HG03139 (cell line): Measurements from ENCODE around the gene CRLF2.
"Not testable (repeated sequence)": the region's sequence is repeated elsewhere in the genome, so short reads cannot be mapped to it uniquely, and the experiment has no call there.

Experiments used
- ATAC-seq: cut with Tn5 transposase; IDR thresholded peaks from one replicate; pipeline ENCODE4 v1.9.1; 2021; ENCODE audit not compliant: unreplicated experiment

Gene CRLF2

DNA sequence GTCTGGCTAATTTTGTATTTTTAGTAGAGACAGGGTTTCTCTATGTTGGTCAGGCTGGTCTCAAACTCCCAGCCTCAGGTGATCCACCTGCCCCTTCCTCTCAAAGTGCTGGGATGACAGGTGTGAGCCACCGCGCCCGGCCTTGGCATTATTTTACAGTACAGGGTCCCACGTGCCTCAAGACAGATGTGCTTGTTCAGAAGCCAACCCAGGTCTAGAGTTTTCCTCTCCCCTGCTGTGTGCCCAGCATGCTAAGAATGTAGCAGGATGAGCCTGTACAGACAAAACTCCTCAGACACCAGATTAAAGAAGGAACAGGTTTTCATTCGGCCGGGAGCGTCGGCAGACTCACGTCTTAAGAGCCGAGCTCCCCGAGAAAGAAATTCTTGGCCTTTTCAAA, 42.2 kb downstream of the CRLF2 start:
- no peak for ATAC-seq

DNA sequence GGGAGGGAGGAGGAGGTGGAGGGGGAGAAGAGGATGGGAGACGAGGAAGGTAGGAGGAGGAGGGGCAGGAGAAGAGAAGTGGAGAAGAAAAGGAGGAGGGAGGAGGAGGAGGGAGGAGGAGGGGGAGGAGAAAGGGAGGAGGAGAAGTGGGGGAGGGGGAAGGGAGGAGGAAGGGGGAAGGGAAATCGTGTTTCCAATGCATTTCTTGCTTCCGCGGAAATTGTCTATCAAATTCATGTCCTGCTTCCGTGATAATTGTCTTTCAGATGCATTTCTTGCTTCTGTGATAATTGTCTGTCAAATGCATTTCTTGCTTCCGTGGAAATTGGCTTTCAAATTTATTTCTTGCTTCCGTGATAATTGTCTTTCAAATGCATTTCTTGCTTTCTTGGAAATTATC, 43.3 kb downstream of the CRLF2 start:
- no peak for ATAC-seq

GRCh38 chrX:1167918-1168481, 44.4 kb downstream of the CRLF2 start:
- no peak for ATAC-seq

DNA sequence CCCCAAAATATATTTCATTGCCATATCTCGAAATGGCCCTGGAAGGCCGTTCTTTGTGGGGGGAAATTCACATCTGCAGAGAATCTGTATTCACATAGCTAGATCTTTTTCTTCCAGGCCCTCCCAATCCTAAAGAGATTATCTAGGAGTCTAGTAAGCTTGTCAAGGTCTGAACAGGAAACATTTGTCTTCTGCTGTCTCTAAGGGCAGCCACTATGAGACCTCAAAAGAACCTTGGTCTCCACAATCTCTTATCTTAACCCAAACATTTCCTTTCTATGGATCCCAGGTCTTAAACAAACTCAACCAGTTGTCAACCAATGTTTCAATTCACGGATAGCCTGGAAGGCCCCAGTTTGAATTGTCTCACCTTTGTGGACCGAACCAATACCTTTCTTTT, 45.0 kb downstream of the CRLF2 start:
- ATAC-seq = no peak

DNA sequence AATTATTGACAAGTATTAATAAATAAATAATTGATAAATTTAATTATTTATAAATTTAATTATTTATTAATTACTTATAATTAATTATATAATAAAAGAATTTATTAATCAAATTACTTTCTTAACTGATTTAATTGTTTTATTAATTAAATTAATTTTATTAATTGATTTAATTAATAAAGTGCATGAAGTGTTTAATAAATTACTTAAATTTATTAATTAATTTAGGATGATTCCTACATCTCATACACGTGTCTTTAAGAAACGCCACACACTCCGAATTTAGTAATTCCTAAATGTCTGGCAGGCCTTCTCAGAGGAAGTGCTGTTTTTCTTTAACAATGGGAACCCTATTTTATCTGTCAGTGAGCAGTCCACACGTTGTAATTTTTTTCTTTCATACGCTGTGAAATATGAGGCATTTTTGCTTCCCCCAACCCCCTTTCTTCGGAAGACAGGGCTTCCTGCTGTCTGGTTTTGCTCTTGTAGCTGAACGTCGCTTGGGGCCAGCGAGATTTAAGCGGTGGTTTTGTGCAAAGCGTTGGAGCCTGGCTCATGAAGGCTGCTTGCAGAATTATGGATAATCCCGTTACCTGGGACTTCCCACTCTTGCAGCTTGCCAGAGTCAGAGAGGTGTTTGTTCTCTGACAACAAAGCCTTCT, 46.8 kb downstream of the CRLF2 start:
- no peak for ATAC-seq

GRCh38 chrX:1164322-1165288, 47.8 kb downstream of the CRLF2 start:
- ATAC-seq = no peak

- ATAC-seq = no peak
Observed at GRCh38 chrX:1163231-1163630, 49.2 kb downstream of the CRLF2 start.

DNA sequence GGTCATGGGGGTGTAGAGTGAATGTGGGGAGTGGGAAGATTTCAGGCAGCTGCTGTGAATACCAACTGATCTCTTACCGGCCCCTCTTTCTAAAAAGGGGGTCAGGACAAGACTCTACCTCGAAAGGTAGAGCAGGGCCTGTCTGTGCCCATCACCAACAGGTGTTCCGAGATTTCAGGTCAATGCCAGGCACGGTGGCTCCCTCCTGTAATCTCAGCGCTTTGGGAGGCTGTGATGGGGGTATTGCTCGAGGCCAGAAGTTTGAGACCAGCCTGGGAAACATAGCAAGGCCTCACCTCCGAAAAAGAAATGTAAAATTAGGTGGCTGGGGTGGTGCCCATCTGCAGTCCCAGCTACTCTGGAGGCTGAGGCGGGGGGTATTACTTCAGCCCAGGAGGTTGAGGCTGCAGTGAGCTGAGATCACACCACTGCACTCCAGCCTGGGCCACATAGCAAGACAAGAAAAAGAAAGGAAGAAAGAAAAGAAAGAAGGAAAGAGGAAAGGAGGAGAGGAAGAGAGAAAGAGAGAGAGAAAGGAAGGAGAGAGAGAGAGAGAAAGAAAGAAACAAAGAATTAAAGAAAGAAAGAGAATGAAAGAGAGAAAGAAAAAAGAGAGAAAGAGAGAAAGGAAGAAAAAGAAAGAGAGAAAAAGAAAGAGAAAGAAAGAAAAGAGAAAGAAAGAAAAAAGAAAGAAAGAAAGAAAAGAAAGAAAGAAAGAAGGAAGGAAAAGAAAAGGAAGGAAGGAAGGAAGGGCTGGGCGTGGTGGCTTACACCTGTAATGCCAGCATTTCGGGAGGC, 50.1 kb downstream of the CRLF2 start:
- no peak for ATAC-seq

DNA sequence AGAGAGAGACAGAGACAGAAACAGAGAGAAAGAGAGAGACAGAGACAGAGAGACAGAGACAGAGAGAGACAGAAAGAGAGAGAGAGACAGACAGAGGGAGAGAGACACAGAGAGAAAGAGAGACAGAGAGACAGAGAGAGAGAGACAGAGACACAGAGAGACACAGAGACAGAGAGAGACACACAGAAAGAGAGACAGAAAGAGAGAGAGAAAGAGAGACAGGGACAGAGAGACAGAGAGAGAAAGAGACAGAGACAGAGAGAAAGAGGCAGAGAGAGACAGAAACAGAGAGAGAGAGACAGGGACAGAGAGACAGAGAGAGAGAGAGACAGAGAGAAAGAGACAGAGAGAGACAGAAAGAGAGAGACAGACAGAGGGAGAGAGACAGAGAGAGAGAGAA, 52.9 kb downstream of the CRLF2 start:
- no peak for ATAC-seq

GRCh38 chrX:1156681-1157455, 55.6 kb downstream of the CRLF2 start:
- ATAC-seq = not testable (repeated sequence)

GRCh38 chrX:1153940-1154339, 58.5 kb downstream of the CRLF2 start:
- ATAC-seq = no peak

GRCh38 chrX:1152090-1152489, 60.4 kb downstream of the CRLF2 start:
- ATAC-seq = no peak

GRCh38 chrX:1151378-1152077, 60.9 kb downstream of the CRLF2 start:
- ATAC-seq = no peak

GRCh38 chrX:1150569-1151347, 61.7 kb downstream of the CRLF2 start:
- ATAC-seq = no peak

DNA sequence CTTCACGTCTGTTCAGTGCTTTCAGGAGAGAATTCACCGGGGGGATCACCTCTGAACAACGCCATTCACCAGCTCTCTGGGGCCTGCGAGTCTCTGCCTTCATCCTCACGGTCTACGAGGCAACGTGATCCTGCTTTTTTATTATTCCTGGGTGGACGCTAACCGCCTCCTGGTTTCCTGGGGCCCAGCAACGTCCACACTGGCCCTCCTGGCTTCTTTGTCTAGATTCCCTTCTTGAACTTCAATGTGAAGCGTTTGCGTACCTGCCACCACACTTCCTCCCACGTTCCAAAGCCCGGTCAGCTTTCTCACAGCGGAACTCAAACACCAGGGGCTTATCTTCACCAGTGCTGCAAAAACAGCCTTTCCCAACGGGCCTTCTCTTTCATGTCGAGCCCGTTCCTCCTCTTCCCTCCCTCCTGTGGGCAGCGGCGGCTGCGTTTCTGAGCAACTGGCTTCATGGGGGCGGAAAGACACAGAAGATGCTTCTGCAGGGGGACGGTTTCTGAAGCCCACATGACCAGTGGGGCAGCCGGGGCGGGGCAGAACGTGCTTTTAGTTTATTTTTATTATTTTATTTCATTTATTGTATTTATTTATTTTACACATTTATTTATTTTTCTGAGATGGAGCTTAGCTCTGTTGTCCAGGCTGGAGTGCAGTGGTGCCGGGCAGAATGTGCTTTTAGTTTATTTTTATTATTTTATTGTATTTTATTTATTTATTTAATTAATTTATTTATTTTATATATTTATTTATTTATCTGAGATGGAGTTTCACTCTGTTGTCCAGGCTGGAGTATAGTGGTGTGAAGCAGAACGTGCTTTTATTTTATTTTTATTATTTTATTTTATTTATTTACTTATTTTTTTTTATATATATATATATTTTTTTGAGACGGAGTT, 64.6 kb downstream of the CRLF2 start:
- no peak for ATAC-seq

DNA sequence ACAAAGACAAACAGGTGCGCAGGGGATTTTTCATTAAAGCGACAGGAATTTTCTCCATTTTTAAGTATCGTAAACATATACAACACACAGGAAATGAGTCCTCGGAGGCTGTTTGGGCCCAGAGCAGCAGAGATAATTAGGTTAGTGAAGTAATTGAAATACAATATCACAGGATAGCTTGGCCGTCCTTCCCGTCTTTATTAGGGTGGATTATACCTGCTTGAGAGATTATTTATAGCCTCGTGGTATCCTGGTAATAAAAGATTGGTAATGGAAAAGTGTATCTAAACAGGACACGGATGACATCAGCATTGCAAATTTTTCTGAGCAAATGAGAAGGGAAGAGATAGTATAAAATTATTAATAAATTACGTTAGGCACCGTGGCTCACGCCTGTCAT, 68.2 kb downstream of the CRLF2 start:
- no peak for ATAC-seq
